ENCODE measurements around the gene JAKMIP1.
"Not testable (repeated sequence)": the region's sequence is repeated elsewhere in the genome, so short reads cannot be mapped to it uniquely, and the experiment has no call there.

The JAKMIP1 gene

DNA sequence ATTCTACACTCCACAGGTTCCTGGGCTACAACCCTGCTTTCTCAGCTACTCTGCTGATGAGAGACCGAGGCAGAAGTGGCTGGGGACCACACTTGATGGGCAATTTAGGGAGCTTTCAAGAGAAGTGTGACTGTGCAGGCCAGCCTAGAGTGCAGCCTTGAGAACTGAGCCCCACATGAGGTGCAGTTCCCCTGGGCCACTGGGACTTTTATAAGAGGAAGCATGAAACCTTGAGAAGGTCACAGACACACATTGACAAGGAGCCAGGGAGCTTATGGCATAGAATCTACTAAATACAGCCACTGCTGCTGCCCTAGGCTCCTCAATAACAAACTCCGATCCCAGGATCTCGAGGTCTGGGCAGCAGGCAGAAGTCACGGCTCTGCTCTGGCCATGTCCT, 195.2 kb downstream of the JAKMIP1 start:
- no peaks in the 10 kb centered on the region for H3K4me1 ChIP-seq (ENCODE audit: insufficient read depth, low read length)
- no peak overlapping the region for H3K4me3 ChIP-seq (ENCODE audit: low read length)
- no peaks in the 10 kb centered on the region for H3K9me3 ChIP-seq (ENCODE audit: low read length)
- H3K27me3 ChIP-seq (ENCODE audit: insufficient read depth, low read length), result peaks cover 29% of the 10 kb centered on the region
- H2AFZ ChIP-seq (ENCODE audit: low read depth, low read length), result no peak overlapping the region
- H3K36me3 ChIP-seq (ENCODE audit: insufficient read depth, low read length), result no peaks in the 10 kb centered on the region

GRCh38 chr4:6003485-6003884, 196.9 kb downstream of the JAKMIP1 start:
- H3K9me3 ChIP-seq (ENCODE audit: low read length); H3K4me3 ChIP-seq (ENCODE audit: low read length); H2AFZ ChIP-seq (ENCODE audit: low read depth, low read length); H3K36me3 ChIP-seq (ENCODE audit: insufficient read depth, low read length); H3K4me1 ChIP-seq (ENCODE audit: insufficient read depth, low read length): not testable (repeated sequence)
- H3K27me3 ChIP-seq (ENCODE audit: insufficient read depth, low read length), result peaks cover 19% of the 10 kb centered on the region

GRCh38 chr4:6002926-6003325, 197.4 kb downstream of the JAKMIP1 start:
- Histone ChIP-seq H3K36me3 (ENCODE audit: insufficient read depth, low read length) (no peaks in the 10 kb centered on the region), H3K27me3 (ENCODE audit: insufficient read depth, low read length) (peaks cover 13% of the 10 kb centered on the region), H2AFZ (ENCODE audit: low read depth, low read length) (no peak overlapping the region), H3K9me3 (ENCODE audit: low read length) (no peaks in the 10 kb centered on the region), H3K4me3 (ENCODE audit: low read length) (no peak overlapping the region), H3K4me1 (ENCODE audit: insufficient read depth, low read length) (no peaks in the 10 kb centered on the region)

DNA sequence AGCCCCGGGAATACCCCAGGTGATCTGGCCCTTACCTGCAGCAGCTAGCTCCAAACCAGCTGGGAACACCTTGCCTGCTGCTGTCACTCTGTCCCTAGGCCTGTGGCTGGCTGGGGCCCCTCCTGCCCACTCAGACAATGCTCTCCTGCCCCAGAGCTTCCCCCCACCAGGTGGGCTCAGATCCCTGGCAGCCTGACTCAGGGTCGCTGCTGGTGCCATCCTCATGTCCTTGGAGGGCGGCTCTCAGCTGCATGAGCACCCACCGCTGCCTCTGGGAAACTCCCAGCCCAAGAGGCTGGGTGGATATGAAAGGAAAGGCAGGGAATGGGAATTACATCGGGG, 197.9 kb downstream of the JAKMIP1 start:
- Histone ChIP-seq H3K4me1 (ENCODE audit: insufficient read depth, low read length) (no peaks in the 10 kb centered on the region), H3K27me3 (ENCODE audit: insufficient read depth, low read length) (peaks cover 10% of the 10 kb centered on the region), H2AFZ (ENCODE audit: low read depth, low read length) (no peak overlapping the region), H3K4me3 (ENCODE audit: low read length) (no peak overlapping the region), H3K9me3 (ENCODE audit: low read length) (no peaks in the 10 kb centered on the region), H3K36me3 (ENCODE audit: insufficient read depth, low read length) (no peaks in the 10 kb centered on the region)

GRCh38 chr4:6001680-6002491, 198.5 kb downstream of the JAKMIP1 start:
- Histone ChIP-seq H3K4me1 (ENCODE audit: insufficient read depth, low read length) (no peaks in the 10 kb centered on the region), H3K36me3 (ENCODE audit: insufficient read depth, low read length) (no peaks in the 10 kb centered on the region), H3K4me3 (ENCODE audit: low read length) (no peak overlapping the region), H3K27me3 (ENCODE audit: insufficient read depth, low read length) (peaks cover 7% of the 10 kb centered on the region), H3K9me3 (ENCODE audit: low read length) (no peaks in the 10 kb centered on the region), H2AFZ (ENCODE audit: low read depth, low read length) (no peak overlapping the region)

DNA sequence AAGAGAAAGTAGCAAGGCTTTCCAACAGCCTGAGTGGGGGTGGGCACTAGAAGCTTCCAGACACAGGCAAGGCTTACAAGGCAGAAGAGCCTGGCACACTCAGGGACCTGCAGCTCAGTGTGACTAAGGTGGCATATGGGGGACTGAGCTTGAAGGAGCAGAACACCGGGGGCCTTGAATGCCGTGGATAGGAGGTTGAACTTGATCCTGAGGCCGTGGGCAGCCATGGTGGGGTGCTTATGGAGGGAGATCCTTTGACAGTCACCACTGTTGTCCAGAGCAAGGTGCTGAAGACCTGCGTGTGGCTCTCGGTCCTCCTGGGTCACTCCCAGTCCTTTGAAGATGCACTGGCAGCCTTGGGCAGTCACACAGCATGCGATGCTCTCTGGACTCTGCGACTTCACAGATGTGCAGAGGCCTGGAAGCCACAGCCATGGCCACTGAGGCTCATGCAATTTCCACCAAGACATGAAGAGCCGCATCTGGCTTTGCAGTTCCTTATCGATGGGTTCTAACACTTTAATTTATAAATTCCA, 200.5 kb downstream of the JAKMIP1 start:
- no peaks in the 10 kb centered on the region for H3K9me3 ChIP-seq (ENCODE audit: low read length)
- H3K4me1 ChIP-seq (ENCODE audit: insufficient read depth, low read length), result no peaks in the 10 kb centered on the region

GRCh38 chr4:5999356-5999755, 201.0 kb downstream of the JAKMIP1 start:
- Histone ChIP-seq H2AFZ (ENCODE audit: low read depth, low read length) (no peak overlapping the region), H3K4me1 (ENCODE audit: insufficient read depth, low read length) (no peaks in the 10 kb centered on the region), H3K27me3 (ENCODE audit: insufficient read depth, low read length) (peaks cover 19% of the 10 kb centered on the region), H3K9me3 (ENCODE audit: low read length) (no peaks in the 10 kb centered on the region), H3K4me3 (ENCODE audit: low read length) (no peak overlapping the region), H3K36me3 (ENCODE audit: insufficient read depth, low read length) (no peaks in the 10 kb centered on the region)

More for the DNA sequence above, 200.5 kb downstream of the JAKMIP1 start:
- Histone ChIP-seq H3K36me3 (ENCODE audit: insufficient read depth, low read length) (no peaks in the 10 kb centered on the region), H3K27me3 (ENCODE audit: insufficient read depth, low read length) (peaks cover 19% of the 10 kb centered on the region), H2AFZ (ENCODE audit: low read depth, low read length) (no peak overlapping the region), H3K4me3 (ENCODE audit: low read length) (no peak overlapping the region)

DNA sequence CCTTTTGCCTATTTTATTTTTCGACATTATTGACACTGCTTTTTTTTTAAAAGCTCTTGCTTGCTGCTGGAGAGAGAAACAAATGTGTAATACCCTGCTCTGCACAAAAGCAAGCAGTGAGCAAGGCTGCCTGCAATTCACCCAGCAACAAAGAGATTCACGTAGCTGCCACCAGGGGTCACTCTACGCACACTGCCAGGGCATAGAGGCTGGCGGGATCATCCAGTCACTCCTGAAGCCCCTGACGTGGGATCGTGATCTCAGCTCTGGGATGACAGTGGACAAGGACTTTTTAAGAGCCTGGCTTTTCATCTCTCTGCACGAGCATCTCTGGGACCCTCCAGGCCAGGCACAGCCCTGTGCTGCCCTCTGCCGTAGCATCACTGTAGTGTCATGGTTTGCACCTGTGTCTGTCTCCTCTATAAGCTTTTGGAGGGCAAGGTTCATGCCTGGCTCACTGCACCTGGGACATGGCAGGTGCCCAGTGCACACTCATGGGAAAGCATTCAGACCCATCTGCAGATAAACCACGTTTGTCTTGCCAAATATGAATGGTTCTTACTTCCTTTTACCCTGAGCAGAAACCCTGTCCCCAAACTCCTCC, 201.9 kb downstream of the JAKMIP1 start:
- H3K9me3 ChIP-seq (ENCODE audit: low read length), result no peaks in the 10 kb centered on the region

DNA sequence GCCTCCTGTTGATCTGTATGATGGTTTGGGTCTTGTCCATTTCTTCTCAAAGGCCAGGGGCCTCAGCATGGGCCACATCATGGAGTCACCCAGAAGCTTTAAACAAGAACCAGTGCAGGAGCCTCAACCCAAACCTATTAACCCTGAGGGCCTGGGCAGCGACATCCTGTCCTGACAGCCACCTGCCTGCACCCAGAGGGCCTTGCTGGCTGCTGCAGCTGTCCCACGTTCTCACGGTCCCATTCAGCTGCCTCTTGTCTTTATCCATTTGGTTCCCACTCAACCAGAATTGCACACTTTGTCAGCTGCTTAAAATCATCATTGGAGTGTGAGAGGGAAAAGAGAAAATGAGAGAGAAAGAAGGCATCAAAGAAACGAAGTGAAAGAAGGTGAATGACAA, 203.7 kb downstream of the JAKMIP1 start:
- Histone ChIP-seq H3K4me3 (ENCODE audit: low read length) (no peak overlapping the region), H3K36me3 (ENCODE audit: insufficient read depth, low read length) (no peaks in the 10 kb centered on the region)

More for the DNA sequence above, 201.9 kb downstream of the JAKMIP1 start:
- Histone ChIP-seq H2AFZ (ENCODE audit: low read depth, low read length) (no peak overlapping the region), H3K4me3 (ENCODE audit: low read length) (no peak overlapping the region), H3K36me3 (ENCODE audit: insufficient read depth, low read length) (no peaks in the 10 kb centered on the region), H3K27me3 (ENCODE audit: insufficient read depth, low read length) (peaks cover 19% of the 10 kb centered on the region), H3K4me1 (ENCODE audit: insufficient read depth, low read length) (no peaks in the 10 kb centered on the region)

DNA sequence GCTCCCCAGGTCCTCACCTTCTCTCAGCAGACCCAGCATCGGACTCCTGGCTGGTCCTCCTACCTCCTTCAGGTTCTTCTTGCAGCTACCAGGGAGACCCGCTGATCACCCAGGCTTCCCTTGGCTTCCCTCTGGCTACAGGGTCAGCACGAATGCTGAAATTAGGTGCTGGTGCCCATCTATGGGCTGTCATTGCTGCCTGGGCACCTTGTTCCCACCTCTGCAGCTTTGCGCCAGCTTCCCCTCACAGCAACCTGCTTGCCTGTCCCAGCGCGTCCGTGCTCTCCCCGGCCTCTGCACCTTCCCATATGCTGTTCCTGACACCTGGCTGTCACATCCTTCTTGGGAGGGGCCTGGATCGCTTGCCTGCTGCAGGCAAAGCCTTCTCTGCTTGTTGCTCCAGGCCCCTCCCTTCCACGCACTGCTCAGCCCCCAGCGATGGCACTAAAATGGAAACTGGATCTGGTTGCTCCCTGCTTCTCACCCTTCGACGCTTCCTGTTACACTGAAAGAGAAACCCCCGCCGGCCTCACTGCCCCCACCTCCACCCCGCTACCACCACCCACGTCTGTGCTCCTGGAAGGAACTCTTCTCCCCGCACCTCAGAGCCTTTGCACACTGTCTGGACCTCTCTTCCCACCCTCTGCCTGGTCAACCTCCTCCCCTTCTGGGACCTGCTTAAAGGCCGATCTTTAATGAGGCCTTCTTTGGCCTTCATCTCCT, 204.3 kb downstream of the JAKMIP1 start:
- H3K4me1 ChIP-seq (ENCODE audit: insufficient read depth, low read length), result no peaks in the 10 kb centered on the region
- H3K4me3 ChIP-seq (ENCODE audit: low read length), result no peak overlapping the region
- no peak overlapping the region for H2AFZ ChIP-seq (ENCODE audit: low read depth, low read length)
- no peaks in the 10 kb centered on the region for H3K9me3 ChIP-seq (ENCODE audit: low read length)
- H3K27me3 ChIP-seq (ENCODE audit: insufficient read depth, low read length), result peaks cover 22% of the 10 kb centered on the region
- no peaks in the 10 kb centered on the region for H3K36me3 ChIP-seq (ENCODE audit: insufficient read depth, low read length)

More for the DNA sequence above, 203.7 kb downstream of the JAKMIP1 start:
- Histone ChIP-seq H2AFZ (ENCODE audit: low read depth, low read length) (no peak overlapping the region), H3K9me3 (ENCODE audit: low read length) (no peaks in the 10 kb centered on the region), H3K4me1 (ENCODE audit: insufficient read depth, low read length) (no peaks in the 10 kb centered on the region), H3K27me3 (ENCODE audit: insufficient read depth, low read length) (peaks cover 22% of the 10 kb centered on the region)

DNA sequence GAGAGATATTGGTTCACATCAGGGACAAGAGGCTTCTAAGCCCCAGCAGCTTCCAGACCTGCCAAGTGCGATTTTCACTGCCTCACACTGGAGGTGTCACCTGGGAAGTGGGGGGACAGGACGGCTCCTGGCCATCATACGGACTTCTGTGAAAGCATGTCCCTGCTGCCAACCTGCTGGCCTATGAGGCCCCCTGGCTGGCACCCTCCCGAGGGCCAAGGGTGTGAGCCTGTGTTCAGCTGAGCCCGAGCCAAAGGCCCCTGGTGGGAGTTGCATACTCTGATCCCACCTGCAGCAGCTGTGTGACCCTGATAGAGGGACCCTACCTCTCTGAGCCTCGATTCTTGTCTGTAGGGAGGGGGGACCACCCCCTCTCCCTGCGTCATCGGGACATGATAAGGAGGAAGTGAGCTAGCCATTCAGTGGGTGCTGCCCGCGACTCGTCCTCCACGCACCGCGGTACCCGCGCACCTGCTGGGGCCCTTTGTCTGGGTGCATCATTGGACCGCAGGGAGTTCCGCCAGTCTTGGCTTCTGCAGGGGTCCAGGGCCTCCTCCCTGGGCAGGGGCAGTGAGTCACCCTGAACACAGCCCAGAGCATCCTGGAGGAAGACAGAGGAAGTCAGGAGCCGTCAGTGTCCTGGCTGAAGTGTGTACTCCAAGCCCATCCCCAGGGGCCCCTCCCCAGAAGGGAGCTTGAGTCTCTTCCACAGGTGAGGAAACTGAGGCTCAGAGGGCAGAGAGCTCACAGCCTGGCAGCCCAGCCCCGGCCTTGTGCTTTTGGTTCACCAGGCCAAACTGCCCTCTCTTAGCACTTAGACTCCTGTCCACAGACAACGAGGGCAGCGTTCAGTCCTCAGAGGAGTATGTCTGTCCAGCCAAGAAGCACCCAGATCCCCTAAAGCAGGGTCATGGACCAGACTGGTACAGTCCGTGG, 206.2 kb downstream of the JAKMIP1 start:
- H3K36me3 ChIP-seq (ENCODE audit: insufficient read depth, low read length), result no peaks in the 10 kb centered on the region
- peaks cover 20% of the 10 kb centered on the region for H3K27me3 ChIP-seq (ENCODE audit: insufficient read depth, low read length)
- no peaks in the 10 kb centered on the region for H3K9me3 ChIP-seq (ENCODE audit: low read length)
- H2AFZ ChIP-seq (ENCODE audit: low read depth, low read length), result no peak overlapping the region
- no peak overlapping the region for H3K4me3 ChIP-seq (ENCODE audit: low read length)
- H3K4me1 ChIP-seq (ENCODE audit: insufficient read depth, low read length), result no peaks in the 10 kb centered on the region

- not testable (repeated sequence) for H3K36me3 ChIP-seq (ENCODE audit: insufficient read depth, low read length); H3K9me3 ChIP-seq (ENCODE audit: low read length); H3K4me3 ChIP-seq (ENCODE audit: low read length); H2AFZ ChIP-seq (ENCODE audit: low read depth, low read length); H3K4me1 ChIP-seq (ENCODE audit: insufficient read depth, low read length)
- peaks cover 20% of the 10 kb centered on the region for H3K27me3 ChIP-seq (ENCODE audit: insufficient read depth, low read length)
These were observed 207.0 kb downstream of the JAKMIP1 start for GRCh38 chr4:5993346-5993745.
